Left lobe of liver (tissue), 2 donors: ENCODE data around the gene ARHGEF33. TPM values are rescaled to one million over a fixed set of nuclear protein-coding genes. Genes with fewer than 3 reads are reported as not detected.
A peak's percentile ranks its signal among the peaks of the same experiment; 100 is the strongest.

ENCODE experiments used
- ATAC-seq: fragments of 200-7000 bp; cut with Tn5 transposase; one replicate; pipeline ENCODE4 v1.9.1; 2020; ENCODE audit warnings: mild to moderate bottlenecking, moderate library complexity
- DNase-seq: peaks from one replicate; pipeline ENCODE4 v3.0.0-alpha.2; 2020; ENCODE audit warnings: low spot score
- total RNA-seq: library from RNA; stranded (reverse); gene quantifications from one replicate; pipeline ENCODE4 v1.2.1, GENCODE V29; 2021
- donor health status: DM: no; HTN: no; CAD: no; lungs with moderate emphysema.
- donor health status: DM: no; HTN: yes; CAD: no.

The ARHGEF33 gene
- total RNA-seq = 0.10 TPM

GRCh38 chr2:38889575-38889974, at the start of gene ARHGEF33:
Gene ARHGEF33 (plus strand): TSS chr2:38889875. CDS start chr2:38919448, 29,573 bp downstream.
- ATAC-seq (no peak), DNase-seq (no peak)

GRCh38 chr2:38850045-38850444, 39.6 kb upstream of the ARHGEF33 start:
- DNase-seq (no peak), ATAC-seq (no peak)

- ATAC-seq = no peak
- DNase-seq = no peak
These were observed 33.5 kb upstream of the ARHGEF33 start for GRCh38 chr2:38856165-38856564.

GRCh38 chr2:38862476-38862875, 27.2 kb upstream of the ARHGEF33 start:
- ATAC-seq = no peak
- DNase-seq = no peak

GRCh38 chr2:38863061-38863695, 26.5 kb upstream of the ARHGEF33 start:
- DNase-seq (no peak), ATAC-seq (no peak)

GRCh38 chr2:38866773-38867443, 22.8 kb upstream of the ARHGEF33 start:
- DNase-seq (no peak), ATAC-seq (no peak)

GRCh38 chr2:38871432-38871831, 18.2 kb upstream of the ARHGEF33 start:
- DNase-seq (no peak), ATAC-seq (no peak)

GRCh38 chr2:38873763-38874162, 15.9 kb upstream of the ARHGEF33 start:
- no peak for ATAC-seq
- no peak for DNase-seq

GRCh38 chr2:38875227-38875575, 14.5 kb upstream of the ARHGEF33 start:
- DNase-seq = no peak
- no peak for ATAC-seq

- DNase-seq = peak; percentile 96
- ATAC-seq = peak; percentile 98
These were observed 13.9 kb upstream of the ARHGEF33 start, which contains the start of the genes DHX57 and MORN2 for GRCh38 chr2:38875576-38876367. Gene DHX57 (minus strand): TSS chr2:38875934. CDS start chr2:38868405, 7,529 bp downstream. Gene MORN2 (plus strand): TSS chr2:38875976.

- DNase-seq (no peak), ATAC-seq (no peak)
These were observed 13.3 kb upstream of the ARHGEF33 start for GRCh38 chr2:38876407-38876806.

GRCh38 chr2:38886063-38886462, 3.6 kb upstream of the ARHGEF33 start:
- ATAC-seq = no peak

GRCh38 chr2:38887347-38887746, 2.3 kb upstream of the ARHGEF33 start:
- DNase-seq = no peak
- ATAC-seq = no peak

More at GRCh38 chr2:38886063-38886462, 3.6 kb upstream of the ARHGEF33 start:
- no peak for DNase-seq

- DNase-seq = no peak
- ATAC-seq = no peak
These were observed 1.6 kb upstream of the ARHGEF33 start for GRCh38 chr2:38887902-38888554.

GRCh38 chr2:38889045-38889444, 630 bp upstream of the ARHGEF33 start:
- DNase-seq (no peak), ATAC-seq (no peak)

- DNase-seq = no peak
- ATAC-seq = no peak
These were observed 3.1 kb downstream of the ARHGEF33 start for GRCh38 chr2:38892819-38893218.

- DNase-seq (no peak), ATAC-seq (no peak)
These were observed 8.6 kb downstream of the ARHGEF33 start for GRCh38 chr2:38898256-38898655.

GRCh38 chr2:38900726-38901125, 11.1 kb downstream of the ARHGEF33 start:
- DNase-seq (no peak), ATAC-seq (no peak)

- DNase-seq = no peak
- ATAC-seq = no peak
These were observed 15.6 kb downstream of the ARHGEF33 start for GRCh38 chr2:38905251-38905650.

- DNase-seq = no peak
- ATAC-seq = no peak
These were observed 17.6 kb downstream of the ARHGEF33 start for GRCh38 chr2:38907242-38907641.
